Tibial nerve (tissue), 4 donors: Measurements from ENCODE around the gene RFX5.

Experiments
- EP300 ChIP-seq, 2 donors: sonication (generic); formaldehyde crosslinking; IDR thresholded peaks; one replicate each; pipeline ENCODE4 v1.6.1; 2017; ENCODE audit warnings: antibody characterized with exemption in 2 of 2, mild to moderate bottlenecking in 1 of 2
- POLR2A ChIP-seq, 2 donors: fragments of 450-650 bp; IDR thresholded peaks; one replicate each; pipeline ENCODE4 v1.6.1; 2017; ENCODE audit warnings: antibody characterized with exemption in 2 of 2, mild to moderate bottlenecking in 2 of 2, moderate library complexity in 2 of 2
- TF ChIP-seq, protein P1 (sequence below), 5 experiments: fragments of 200-600 bp in 3 of 5; fragments of 450-650 bp in 2 of 5; sonication (generic) in 3 of 5; IDR thresholded peaks; one replicate each; pipeline ENCODE4 v1.5.1; 2016 to 2019; ENCODE audit warnings: antibody characterized with exemption in 5 of 5, mild to moderate bottlenecking in 3 of 5, moderate library complexity in 2 of 5

DNA sequence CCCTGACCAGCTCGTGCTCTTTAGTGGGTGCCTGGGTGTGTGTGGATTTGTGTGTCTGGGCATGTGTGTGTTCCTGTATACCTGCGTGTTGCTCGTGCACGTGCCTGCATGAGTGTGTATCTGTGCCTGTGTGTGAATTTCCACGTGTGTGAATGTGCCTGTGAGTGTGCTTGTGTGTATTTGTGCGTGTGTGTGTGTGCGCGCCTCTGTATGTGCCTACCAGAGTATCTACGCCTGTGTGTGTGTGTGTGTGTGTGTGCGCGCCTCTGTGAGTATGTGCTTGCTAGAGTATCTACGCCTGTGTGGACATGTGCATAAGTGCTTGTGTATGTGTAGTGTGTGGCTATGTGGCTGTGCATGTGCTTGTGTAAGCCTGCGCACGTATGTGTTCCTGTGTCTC, 26.1 kb upstream of the RFX5 start:
- TF ChIP-seq, protein P1, sequence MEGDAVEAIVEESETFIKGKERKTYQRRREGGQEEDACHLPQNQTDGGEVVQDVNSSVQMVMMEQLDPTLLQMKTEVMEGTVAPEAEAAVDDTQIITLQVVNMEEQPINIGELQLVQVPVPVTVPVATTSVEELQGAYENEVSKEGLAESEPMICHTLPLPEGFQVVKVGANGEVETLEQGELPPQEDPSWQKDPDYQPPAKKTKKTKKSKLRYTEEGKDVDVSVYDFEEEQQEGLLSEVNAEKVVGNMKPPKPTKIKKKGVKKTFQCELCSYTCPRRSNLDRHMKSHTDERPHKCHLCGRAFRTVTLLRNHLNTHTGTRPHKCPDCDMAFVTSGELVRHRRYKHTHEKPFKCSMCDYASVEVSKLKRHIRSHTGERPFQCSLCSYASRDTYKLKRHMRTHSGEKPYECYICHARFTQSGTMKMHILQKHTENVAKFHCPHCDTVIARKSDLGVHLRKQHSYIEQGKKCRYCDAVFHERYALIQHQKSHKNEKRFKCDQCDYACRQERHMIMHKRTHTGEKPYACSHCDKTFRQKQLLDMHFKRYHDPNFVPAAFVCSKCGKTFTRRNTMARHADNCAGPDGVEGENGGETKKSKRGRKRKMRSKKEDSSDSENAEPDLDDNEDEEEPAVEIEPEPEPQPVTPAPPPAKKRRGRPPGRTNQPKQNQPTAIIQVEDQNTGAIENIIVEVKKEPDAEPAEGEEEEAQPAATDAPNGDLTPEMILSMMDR (IDR thresholded peaks at IDR 0.05): no peak
- TF ChIP-seq EP300 (IDR thresholded peaks at IDR 0.05) (no peak), POLR2A (IDR thresholded peaks at IDR 0.05) (no peak)
